Activated CD4-positive, alpha-beta T cell treated with anti-CD3 and anti-CD28 coated beads for 48 hours (primary cell): Measurements from ENCODE around the gene STAMBPL1.
A peak's percentile ranks its signal among the peaks of the same experiment; 100 is the strongest.
"Not testable (repeated sequence)": the region's sequence is repeated elsewhere in the genome, so short reads cannot be mapped to it uniquely, and the experiment has no call there.

Source experiments
- DNase-seq: peaks from one replicate; pipeline ENCODE4 v3.0.0-alpha.2; 2020

Gene STAMBPL1

GRCh38 chr10:88923520-88923919 lies 43.5 kb downstream of the STAMBPL1 start:
- no peak for DNase-seq

GRCh38 chr10:88926566-88927415 lies 46.7 kb downstream of the STAMBPL1 start:
- DNase-seq: no peak

- no peak for DNase-seq
Measured at GRCh38 chr10:88927416-88927690, 47.3 kb downstream of the STAMBPL1 start.

GRCh38 chr10:88928254-88928653 lies 48.2 kb downstream of the STAMBPL1 start:
- DNase-seq: no peak

- DNase-seq: no peak
Measured at GRCh38 chr10:88931548-88931947, 51.5 kb downstream of the STAMBPL1 start.

- not testable (repeated sequence) for DNase-seq
Measured at GRCh38 chr10:88932029-88932428, 52.0 kb downstream of the STAMBPL1 start.

GRCh38 chr10:88932539-88933256 lies 52.7 kb downstream of the STAMBPL1 start:
- DNase-seq: peak; percentile 53

GRCh38 chr10:88933564-88933963 lies 53.5 kb downstream of the STAMBPL1 start:
- DNase-seq: no peak

GRCh38 chr10:88934900-88935672 lies 55.0 kb downstream of the STAMBPL1 start:
- peak; percentile 79 for DNase-seq

- DNase-seq: no peak
Measured at GRCh38 chr10:88936656-88937055, 56.6 kb downstream of the STAMBPL1 start.

- DNase-seq: no peak
Measured at GRCh38 chr10:88938039-88938438, 58.0 kb downstream of the STAMBPL1 start.

- DNase-seq: no peak
Measured at GRCh38 chr10:88938938-88939337, 58.9 kb downstream of the STAMBPL1 start.

- DNase-seq: no peak
Measured at GRCh38 chr10:88941026-88941425, 61.0 kb downstream of the STAMBPL1 start.

GRCh38 chr10:88943778-88944177 lies 63.7 kb downstream of the STAMBPL1 start:
- no peak for DNase-seq

- no peak for DNase-seq
Measured at GRCh38 chr10:88944813-88945212, 64.8 kb downstream of the STAMBPL1 start.

GRCh38 chr10:88946200-88946599 lies 66.2 kb downstream of the STAMBPL1 start:
- no peak for DNase-seq

GRCh38 chr10:88946965-88947590 lies 67.0 kb downstream of the STAMBPL1 start:
- no peak for DNase-seq

- no peak for DNase-seq
Measured at GRCh38 chr10:88949051-88949450, 69.0 kb downstream of the STAMBPL1 start.

GRCh38 chr10:88949912-88950837 lies 70.1 kb downstream of the STAMBPL1 start:
- no peak for DNase-seq

- no peak for DNase-seq
Measured at GRCh38 chr10:88952647-88953111, 72.6 kb downstream of the STAMBPL1 start, which contains the start of gene ACTA2. Gene ACTA2, minus strand, starts transcription at chr10:88952773. Its CDS starts 3,843 bp downstream, at chr10:88948930.

- no peak for DNase-seq
Measured at GRCh38 chr10:88953662-88954061, 73.6 kb downstream of the STAMBPL1 start.
